HCT116 (cell line): ENCODE data around the gene ZNF783. TPM values are rescaled to one million over a fixed set of nuclear protein-coding genes. Genes with fewer than 3 reads are reported as not detected.

Experiments
- ATAC-seq: fragments of 200-7000 bp; cut with Tn5 transposase; 2 replicates; pipeline ENCODE4 v1.9.1; 2020; ENCODE audit warnings: mild to moderate bottlenecking, moderate library complexity
- BruUV-seq: library from RNA; stranded (reverse); fragments of 400-500 nt; replicated peaks from 2 replicates; lab custom pipeline; 2021; lab: Mats Ljungman, UMichigan
- CTCF ChIA-PET: fragments of 300-600 bp; sonication (Branson Sonifier 250); formaldehyde crosslinking; loops from one replicate; lab custom pipeline; 2021; ENCODE audit warnings: antibody characterized with exemption; lab: Charles Lee
- POLR2A ChIA-PET: fragments of 300-600, 350-600 bp; sonication (Branson Sonifier 250); formaldehyde crosslinking; loops from one replicate; lab custom pipeline; 2021; ENCODE audit warnings: antibody characterized with exemption; lab: Charles Lee
- RAD21 ChIA-PET, 2 experiments: fragments of 300-600 bp; sonication (Branson Sonifier 250); formaldehyde crosslinking; loops; one replicate each; lab custom pipeline; 2023; ENCODE audit warnings: low total read pairs in 2 of 2; ENCODE audit not compliant: uncharacterized antibody in 2 of 2, unreplicated experiment in 2 of 2, low non-redundant PET in 1 of 2; lab: Charles Lee
- DNase-seq: peaks from one replicate; pipeline ENCODE4 v3.0.0-alpha.2; 2010; ENCODE audit warnings: low read depth, low spot score
- H2AFZ ChIP-seq: fragments of 200-600 bp; shearing (Covaris generic), sonication (generic); 2 replicates; pipeline ENCODE4 v1.6.1; 2017; ENCODE audit warnings: low read depth, mixed run types, mixed read lengths, antibody characterized with exemption, low read length; ENCODE audit not compliant: poor library complexity, severe bottlenecking
- H3K27ac ChIP-seq: 2 replicates; pipeline ENCODE4 v1.5.1; 2012; ENCODE audit warnings: low read depth, low read length
- H3K27me3 ChIP-seq: fragments of 200-600 bp; sonication (generic); 2 replicates; pipeline ENCODE4 v1.6.1; 2016; ENCODE audit warnings: mixed run types, low read length, mixed read lengths; ENCODE audit not compliant: insufficient read depth
- H3K36me3 ChIP-seq, 2 experiments: fragments of 200-500 bp in 1 of 2; fragments of 200-600 bp in 1 of 2; sonication (Bioruptor generic) in 1 of 2; sonication (generic) in 1 of 2; 2 replicates each; pipeline versions ENCODE4 v1.5.1 to v1.6.1; 2014 to 2016; ENCODE audit warnings: low read length in 2 of 2, inconsistent platforms in 1 of 2, mixed read lengths in 1 of 2, mixed run types in 1 of 2; ENCODE audit not compliant: insufficient read depth in 2 of 2, control insufficient read depth in 1 of 2
- H3K4me1 ChIP-seq, 2 experiments: fragments of 200-600 bp in 1 of 2; sonication (generic) in 1 of 2; 2 replicates each; pipeline versions ENCODE4 v1.5.1 to v1.6.1; 2012 to 2017; ENCODE audit warnings: low read length in 2 of 2, inconsistent platforms in 1 of 2, mild to moderate bottlenecking in 1 of 2, mixed read lengths in 1 of 2, mixed run types in 1 of 2, moderate library complexity in 1 of 2; ENCODE audit not compliant: insufficient read depth in 2 of 2, control insufficient read depth in 1 of 2
- H3K4me2 ChIP-seq: fragments of 200-600 bp; sonication (generic); 2 replicates; pipeline ENCODE4 v1.6.1; 2017; ENCODE audit warnings: mixed run types, low read length, mixed read lengths
- H3K4me3 ChIP-seq, 2 experiments: fragments of 200-600 bp in 1 of 2; sonication (generic) in 1 of 2; replicated peaks in 1 of 2; 2 replicates each; pipeline ENCODE4 v1.5.1; 2011 to 2016; ENCODE audit warnings: low read length in 2 of 2, control low read depth in 1 of 2, low read depth in 1 of 2, mild to moderate bottlenecking in 1 of 2, mixed read lengths in 1 of 2, mixed run types in 1 of 2
- H3K79me2 ChIP-seq: fragments of 200-600 bp; sonication (generic); 2 replicates; pipeline ENCODE4 v1.6.1; 2017; ENCODE audit warnings: mild to moderate bottlenecking, mixed run types, low read length, moderate library complexity, mixed read lengths; ENCODE audit not compliant: insufficient read depth
- H3K9ac ChIP-seq: fragments of 200-600 bp; sonication (generic); 2 replicates; pipeline ENCODE4 v1.6.1; 2016; ENCODE audit warnings: low read length, mixed read lengths
- H3K9me2 ChIP-seq: fragments of 200-600 bp; sonication (generic), shearing (Covaris generic); 2 replicates; pipeline ENCODE4 v1.6.1; 2017; ENCODE audit warnings: mixed run types, mild to moderate bottlenecking, moderate library complexity; ENCODE audit not compliant: insufficient read depth
- H3K9me3 ChIP-seq, 2 experiments: fragments of 200-500 bp in 1 of 2; fragments of 200-600 bp in 1 of 2; sonication (Bioruptor generic) in 1 of 2; sonication (generic) in 1 of 2; 2 replicates each; pipeline ENCODE4 v1.6.1; 2014 to 2017; ENCODE audit warnings: low read length in 2 of 2, mixed read lengths in 2 of 2, inconsistent platforms in 1 of 2, low read depth in 1 of 2, mild to moderate bottlenecking in 1 of 2, mixed run types in 1 of 2, moderate library complexity in 1 of 2; ENCODE audit not compliant: control insufficient read depth in 1 of 2, insufficient read depth in 1 of 2
- H4K20me1 ChIP-seq: fragments of 200-600 bp; sonication (generic), shearing (Covaris generic); 2 replicates; pipeline ENCODE4 v1.6.1; 2017; ENCODE audit warnings: mixed run types, mild to moderate bottlenecking, moderate library complexity; ENCODE audit not compliant: insufficient read depth
- EZH2phosphoT487 ChIP-seq: fragments of 200-600 bp; IDR thresholded peaks from 2 replicates; pipeline ENCODE4 v1.6.1; 2018; ENCODE audit warnings: antibody characterized with exemption, borderline replicate concordance
- ZNF274 ChIP-seq: fragments of 200-500 bp; sonication (Bioruptor generic); IDR thresholded peaks from 2 replicates; pipeline ENCODE4 v1.6.1; 2014; ENCODE audit warnings: mild to moderate bottlenecking, low read depth, low read length, inconsistent platforms
- intact Hi-C: fragments of 100-400 bp; cut with micrococcal nuclease; formaldehyde crosslinking; loops from 2 replicates; pipeline ENCODE4 v1.10.0; 2022
- total RNA-seq: library from RNA; stranded (reverse); gene quantifications from one replicate; pipeline ENCODE4 v1.2.1, GENCODE V29; 2021; ENCODE audit not compliant: unreplicated experiment

ZNF783 gene
- total RNA-seq, 1 experiment from 2014 or later, result 12.5 TPM

- Histone ChIP-seq H3K79me2 (no peaks in the 10 kb centered on the region), H3K36me3 (peaks cover 18 to 25% of the 10 kb centered on the region in 2 experiments; a peak in 2 of 4 replicates), H3K9me2 (no peaks in the 10 kb centered on the region), H3K4me1 (peaks cover 0 to 5% of the 10 kb centered on the region in 2 experiments; a peak in 1 of 4 replicates), H3K4me2 (no peak overlapping the region), H3K27me3 (no peaks in the 10 kb centered on the region), H3K4me3 (no peak overlapping the region), H3K27ac (no peak overlapping the region), H4K20me1 (no peaks in the 10 kb centered on the region), H2AFZ (no peak overlapping the region), H3K9ac (no peak overlapping the region), H3K9me3 (no peaks in the 10 kb centered on the region)
- BruUV-seq, result no TSS peak
- ChIA-PET RAD21 (no interaction called here), POLR2A (no interaction called here), CTCF (no interaction called here)
- DNase-seq, result no peak
- ATAC-seq, result no peak
- intact Hi-C loops, result no loop called here
- no peak for TF ChIP-seq ZNF274
- TF ChIP-seq, all 23 proteins: peak for 0
Observed at GRCh38 chr7:149256568-149256967, 5.4 kb upstream of the ZNF783 start.

GRCh38 chr7:149257146-149257545 lies 4.8 kb upstream of the ZNF783 start:
- no TSS peak for BruUV-seq
- no peak overlapping the region for H2AFZ ChIP-seq
- H3K4me1 ChIP-seq, result peaks cover 0 to 11% of the 10 kb centered on the region in 2 experiments; a peak in 1 of 4 replicates
- no peak overlapping the region for H3K4me3 ChIP-seq
- ChIA-PET RAD21 (no interaction called here), POLR2A (no interaction called here), CTCF (no interaction called here)
- no peak overlapping the region for H3K27ac ChIP-seq
- H3K9ac ChIP-seq, result no peak overlapping the region
- H3K4me2 ChIP-seq, result no peak overlapping the region
- DNase-seq (no peak), ATAC-seq (no peak)
- TF ChIP-seq EZH2phosphoT487, result no peak
- H3K9me3 ChIP-seq, result no peaks in the 10 kb centered on the region
- intact Hi-C loops, result no loop called here
- peaks cover 16 to 20% of the 10 kb centered on the region in 2 experiments; a peak in 2 of 4 replicates for H3K36me3 ChIP-seq
- no peaks in the 10 kb centered on the region for H3K27me3 ChIP-seq
- H3K79me2 ChIP-seq, result no peaks in the 10 kb centered on the region
- H4K20me1 ChIP-seq, result no peaks in the 10 kb centered on the region
- no peaks in the 10 kb centered on the region for H3K9me2 ChIP-seq
